GM21423 (cell line): ENCODE data around the gene NAA10.

Experiments used
- ATAC-seq: cut with Tn5 transposase; IDR thresholded peaks from one replicate; pipeline ENCODE4 v1.9.1; 2021; ENCODE audit warnings: mild to moderate bottlenecking, moderate library complexity; ENCODE audit not compliant: unreplicated experiment

The NAA10 gene

GRCh38 chrX:153911798-153912197 is 23.0 kb downstream of the NAA10 start:
- no peak for ATAC-seq

- no peak for ATAC-seq
Observed at GRCh38 chrX:153910446-153910845, 24.4 kb downstream of the NAA10 start.

- ATAC-seq = no peak
Observed at GRCh38 chrX:153909980-153910360, 24.9 kb downstream of the NAA10 start.

- ATAC-seq = no peak
Observed at GRCh38 chrX:153909024-153909979, 25.5 kb downstream of the NAA10 start.

GRCh38 chrX:153908219-153908860 is 26.5 kb downstream of the NAA10 start:
- no peak for ATAC-seq

- ATAC-seq = no peak
Observed at GRCh38 chrX:153907456-153907855, 27.4 kb downstream of the NAA10 start.

GRCh38 chrX:153906126-153906917 is 28.5 kb downstream of the NAA10 start:
- no peak for ATAC-seq

- no peak for ATAC-seq
Observed at GRCh38 chrX:153905481-153906095, 29.2 kb downstream of the NAA10 start.

- no peak for ATAC-seq
Observed at GRCh38 chrX:153903991-153904957, 30.6 kb downstream of the NAA10 start, which contains the start of gene AVPR2. TSS of gene AVPR2 (plus strand) at chrX:153904673. CDS start at chrX:153905146, 473 bp downstream.

- no peak for ATAC-seq
Observed at GRCh38 chrX:153903238-153903980, 31.4 kb downstream of the NAA10 start.

GRCh38 chrX:153902385-153902784 is 32.5 kb downstream of the NAA10 start:
- no peak for ATAC-seq

GRCh38 chrX:153901753-153902140 is 33.1 kb downstream of the NAA10 start:
- ATAC-seq = no peak

- ATAC-seq = peak; percentile 82
Observed at GRCh38 chrX:153900831-153901752, 33.7 kb downstream of the NAA10 start.

GRCh38 chrX:153897899-153898298 is 36.9 kb downstream of the NAA10 start:
- ATAC-seq = no peak

- ATAC-seq = no peak
Observed at GRCh38 chrX:153889123-153889522, 45.7 kb downstream of the NAA10 start.

- ATAC-seq = no peak
Observed at GRCh38 chrX:153888344-153888743, 46.5 kb downstream of the NAA10 start.

GRCh38 chrX:153887385-153887784 is 47.5 kb downstream of the NAA10 start:
- ATAC-seq = no peak

GRCh38 chrX:153886915-153887314 is 47.9 kb downstream of the NAA10 start:
- no peak for ATAC-seq
